WTC11 (cell line): Measurements from ENCODE around the gene NDRG4. TPM values are rescaled to one million over a fixed set of nuclear protein-coding genes. Genes with fewer than 3 reads are reported as not detected.

Experiments
- ATF1 ChIP-seq: sonication (generic); formaldehyde crosslinking; IDR thresholded peaks from 2 replicates; pipeline ENCODE4 v1.8.1; 2023; ENCODE audit warnings: mild to moderate bottlenecking, moderate library complexity, missing genetic modification reagents
- ATF2 ChIP-seq: sonication (generic); formaldehyde crosslinking; IDR thresholded peaks from 2 replicates; pipeline ENCODE4 v1.8.1; 2022; ENCODE audit warnings: low read depth, missing genetic modification reagents, borderline replicate concordance
- CDX4 ChIP-seq: fragments of 250-450 bp; sonication (Bioruptor Pico); IDR thresholded peaks from 2 replicates; pipeline ENCODE4 v1.9.0; 2021; ENCODE audit warnings: moderate library complexity, mild to moderate bottlenecking, inconsistent platforms, borderline replicate concordance
- CREB1 ChIP-seq: sonication (generic); formaldehyde crosslinking; IDR thresholded peaks from 2 replicates; pipeline ENCODE4 v1.8.0; 2023; ENCODE audit warnings: mild to moderate bottlenecking, missing genetic modification reagents
- CREM ChIP-seq: sonication (generic); formaldehyde crosslinking; IDR thresholded peaks from 2 replicates; pipeline ENCODE4 v1.8.1; 2022; ENCODE audit warnings: mild to moderate bottlenecking, missing genetic modification reagents, moderate library complexity
- CTCF ChIP-seq: fragments of 200-600 bp; IDR thresholded peaks from 2 replicates; pipeline ENCODE4 v1.8.0; 2022; ENCODE audit warnings: antibody characterized with exemption
- ELF4 ChIP-seq: sonication (generic); formaldehyde crosslinking; IDR thresholded peaks from 2 replicates; pipeline ENCODE4 v1.8.1; 2022; ENCODE audit warnings: low read depth, mild to moderate bottlenecking, moderate library complexity, missing genetic modification reagents
- EMX1 ChIP-seq: fragments of 250-450 bp; sonication (Bioruptor Pico); IDR thresholded peaks from 2 replicates; pipeline ENCODE4 v1.8.0; 2021; ENCODE audit warnings: mild to moderate bottlenecking
- ETV6 ChIP-seq: sonication (generic); formaldehyde crosslinking; IDR thresholded peaks from 2 replicates; pipeline ENCODE4 v1.8.1; 2022; ENCODE audit warnings: mild to moderate bottlenecking, missing genetic modification reagents
- FOXJ3 ChIP-seq: sonication (generic); formaldehyde crosslinking; IDR thresholded peaks from 2 replicates; pipeline ENCODE4 v1.9.0; 2021; ENCODE audit warnings: missing genetic modification reagents, mild to moderate bottlenecking, borderline replicate concordance
- FOXK1 ChIP-seq: sonication (generic); formaldehyde crosslinking; IDR thresholded peaks from 2 replicates; pipeline ENCODE4 v1.8.0; 2022; ENCODE audit warnings: mild to moderate bottlenecking, moderate library complexity, missing genetic modification reagents
- FOXP1 ChIP-seq: sonication (generic); formaldehyde crosslinking; IDR thresholded peaks from 2 replicates; pipeline ENCODE4 v1.8.0; 2022; ENCODE audit warnings: missing genetic modification reagents, mild to moderate bottlenecking, moderate library complexity, borderline replicate concordance
- HMGXB4 ChIP-seq: sonication (generic); formaldehyde crosslinking; IDR thresholded peaks from 2 replicates; pipeline ENCODE4 v1.8.1; 2023; ENCODE audit warnings: mild to moderate bottlenecking, moderate library complexity, missing genetic modification reagents
- IRF1 ChIP-seq: sonication (generic); formaldehyde crosslinking; IDR thresholded peaks from 2 replicates; pipeline ENCODE4 v1.8.0; 2023; ENCODE audit warnings: missing genetic modification reagents
- MAX ChIP-seq: sonication (generic); formaldehyde crosslinking; IDR thresholded peaks from 2 replicates; pipeline ENCODE4 v1.8.0; 2022; ENCODE audit warnings: mild to moderate bottlenecking, missing genetic modification reagents
- MLX ChIP-seq: sonication (generic); formaldehyde crosslinking; IDR thresholded peaks from 2 replicates; pipeline ENCODE4 v1.8.1; 2023; ENCODE audit warnings: mild to moderate bottlenecking, missing genetic modification reagents, moderate library complexity
- NFE2L1 ChIP-seq: sonication (generic); formaldehyde crosslinking; IDR thresholded peaks from 2 replicates; pipeline ENCODE4 v1.8.1; 2023; ENCODE audit warnings: missing genetic modification reagents
- NR1H2 ChIP-seq: sonication (generic); formaldehyde crosslinking; IDR thresholded peaks from 2 replicates; pipeline ENCODE4 v1.9.0; 2021; ENCODE audit warnings: mild to moderate bottlenecking, moderate library complexity, missing genetic modification reagents
- NR3C1 ChIP-seq: sonication (generic); formaldehyde crosslinking; conservative IDR thresholded peaks from 2 replicates; pipeline ENCODE4 v1.8.1; 2023; ENCODE audit warnings: low read depth, mild to moderate bottlenecking, missing genetic modification reagents
- PRDM15 ChIP-seq: sonication (generic); formaldehyde crosslinking; IDR thresholded peaks from 2 replicates; pipeline ENCODE4 v1.8.0; 2022; ENCODE audit warnings: missing genetic modification reagents
- PREB ChIP-seq: sonication (generic); formaldehyde crosslinking; IDR thresholded peaks from 2 replicates; pipeline ENCODE4 v1.8.1; 2022; ENCODE audit warnings: mild to moderate bottlenecking, missing genetic modification reagents, moderate library complexity, borderline replicate concordance
- PRRX2 ChIP-seq: fragments of 250-450 bp; sonication (Bioruptor Pico); IDR thresholded peaks from 2 replicates; pipeline ENCODE4 v1.8.0; 2021; ENCODE audit warnings: mild to moderate bottlenecking
- RORB ChIP-seq: fragments of 250-450 bp; sonication (Bioruptor Pico); IDR thresholded peaks from 2 replicates; pipeline ENCODE4 v1.9.0; 2021; ENCODE audit warnings: mild to moderate bottlenecking
- SMAD4 ChIP-seq: sonication (generic); formaldehyde crosslinking; IDR thresholded peaks from 2 replicates; pipeline ENCODE4 v1.8.0; 2022; ENCODE audit warnings: mild to moderate bottlenecking, missing genetic modification reagents
- SOX15 ChIP-seq: fragments of 250-450 bp; sonication (Bioruptor Pico); IDR thresholded peaks from 2 replicates; pipeline ENCODE4 v1.9.0; 2021; ENCODE audit warnings: mild to moderate bottlenecking
- SP1 ChIP-seq: sonication (generic); formaldehyde crosslinking; conservative IDR thresholded peaks from 2 replicates; pipeline ENCODE4 v1.8.1; 2022; ENCODE audit warnings: missing genetic modification reagents
- ZNF396 ChIP-seq: fragments of 250-450 bp; sonication (Bioruptor Pico); IDR thresholded peaks from 2 replicates; pipeline ENCODE4 v1.8.0; 2021; ENCODE audit warnings: mild to moderate bottlenecking, moderate library complexity, borderline replicate concordance
- total RNA-seq: library from RNA; stranded (reverse); gene quantifications from 3 replicates; pipeline ENCODE4 v1.2.3, GENCODE V29; 2021

NDRG4 gene
- total RNA-seq, 1 experiment from 2014 or later: 20.5 TPM

- 0 out of 2 replicates have a peak, but pooled peaks have one; percentile 1 for TF ChIP-seq SOX15 (CRISPR knock-in tag)
- TF ChIP-seq SP1: peak; percentile 66
- TF ChIP-seq PREB (CRISPR knock-in tag): 0 out of 2 replicates have a peak, but pooled peaks have one; percentile 40
- TF ChIP-seq MLX (CRISPR knock-in tag): no peak
- no peak for TF ChIP-seq ELF4
- no peak for TF ChIP-seq CDX4 (CRISPR knock-in tag)
- no peak for TF ChIP-seq ZNF396 (CRISPR knock-in tag)
- peak; percentile 98 for TF ChIP-seq MAX (CRISPR knock-in tag)
- peak; percentile 84 for TF ChIP-seq CREM (CRISPR knock-in tag)
- TF ChIP-seq NR1H2 (CRISPR knock-in tag): no peak
- no peak for TF ChIP-seq ATF2 (CRISPR knock-in tag)
- TF ChIP-seq NFE2L1 (CRISPR knock-in tag): peak; percentile 91
- TF ChIP-seq CTCF: no peak
- TF ChIP-seq FOXJ3 (CRISPR knock-in tag): peak; percentile 52; the same call in 1 of the 2 replicates
- TF ChIP-seq IRF1 (CRISPR knock-in tag): peak; percentile 91; the same call in 1 of the 2 replicates
- TF ChIP-seq SMAD4 (CRISPR knock-in tag): no peak
- TF ChIP-seq HMGXB4 (CRISPR knock-in tag): peak; percentile 98
- TF ChIP-seq CREB1 (CRISPR knock-in tag): no peak; the same call in 1 of the 2 replicates
- TF ChIP-seq FOXP1 (CRISPR knock-in tag): peak; percentile 71
- no peak for TF ChIP-seq NR3C1 (CRISPR knock-in tag)
- TF ChIP-seq EMX1: peak; percentile 55; the same call in 1 of the 2 replicates
- no peak for TF ChIP-seq RORB
- no peak for TF ChIP-seq PRRX2 (CRISPR knock-in tag)
- TF ChIP-seq PRDM15 (CRISPR knock-in tag): peak; percentile 79
- TF ChIP-seq FOXK1: peak; percentile 99
- peak; percentile 60; the same call in 1 of the 2 replicates for TF ChIP-seq ATF1
- peak; percentile 97 for TF ChIP-seq ETV6
Observed at GRCh38 chr16:58515125-58515870, 15.4 kb downstream of the NDRG4 start, which contains the start of gene SETD6 (continued).
